Measurements from ENCODE around the gene FABP7.

DNA sequence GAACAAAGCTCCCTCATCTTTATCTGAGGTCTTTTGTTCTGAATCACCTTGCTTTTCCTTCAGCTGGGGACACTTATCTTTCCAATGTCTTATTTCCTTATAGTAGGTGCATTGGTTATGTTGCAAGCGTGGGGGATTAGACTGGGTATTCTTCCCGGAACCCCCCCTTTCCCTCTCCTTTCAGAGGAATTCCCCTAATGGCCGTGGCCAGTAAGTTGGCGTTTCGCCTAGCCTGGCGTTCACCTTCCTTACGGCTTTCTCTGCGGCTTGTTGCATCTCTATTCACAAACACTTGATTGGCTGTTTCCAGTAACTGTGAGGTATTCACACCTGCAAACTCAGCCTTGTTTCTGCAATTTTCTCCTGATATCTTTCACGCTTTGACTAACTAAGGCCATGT, 32.8 kb upstream of the FABP7 start:
- TF ChIP-seq, protein P1, sequence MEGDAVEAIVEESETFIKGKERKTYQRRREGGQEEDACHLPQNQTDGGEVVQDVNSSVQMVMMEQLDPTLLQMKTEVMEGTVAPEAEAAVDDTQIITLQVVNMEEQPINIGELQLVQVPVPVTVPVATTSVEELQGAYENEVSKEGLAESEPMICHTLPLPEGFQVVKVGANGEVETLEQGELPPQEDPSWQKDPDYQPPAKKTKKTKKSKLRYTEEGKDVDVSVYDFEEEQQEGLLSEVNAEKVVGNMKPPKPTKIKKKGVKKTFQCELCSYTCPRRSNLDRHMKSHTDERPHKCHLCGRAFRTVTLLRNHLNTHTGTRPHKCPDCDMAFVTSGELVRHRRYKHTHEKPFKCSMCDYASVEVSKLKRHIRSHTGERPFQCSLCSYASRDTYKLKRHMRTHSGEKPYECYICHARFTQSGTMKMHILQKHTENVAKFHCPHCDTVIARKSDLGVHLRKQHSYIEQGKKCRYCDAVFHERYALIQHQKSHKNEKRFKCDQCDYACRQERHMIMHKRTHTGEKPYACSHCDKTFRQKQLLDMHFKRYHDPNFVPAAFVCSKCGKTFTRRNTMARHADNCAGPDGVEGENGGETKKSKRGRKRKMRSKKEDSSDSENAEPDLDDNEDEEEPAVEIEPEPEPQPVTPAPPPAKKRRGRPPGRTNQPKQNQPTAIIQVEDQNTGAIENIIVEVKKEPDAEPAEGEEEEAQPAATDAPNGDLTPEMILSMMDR (conservative IDR thresholded peaks at IDR 0.05; ENCODE audit: low read depth, low read length), result no peak
- TF ChIP-seq EZH2 (IDR thresholded peaks at IDR 0.05; ENCODE audit: borderline replicate concordance, low read depth, low read length, poor library complexity, severe bottlenecking), result no peak
